GM21390 (cell line): ENCODE data around the gene PELI1.

Source experiments
- ATAC-seq: cut with Tn5 transposase; IDR thresholded peaks from one replicate; pipeline ENCODE4 v1.9.1; 2021; ENCODE audit not compliant: unreplicated experiment

Gene PELI1

GRCh38 chr2:64157792-64158191 lies 13.6 kb upstream of the PELI1 start:
- ATAC-seq, result no peak

GRCh38 chr2:64153811-64154210 lies 9.6 kb upstream of the PELI1 start:
- no peak for ATAC-seq

- no peak for ATAC-seq
Measured at GRCh38 chr2:64151476-64151875, 7.3 kb upstream of the PELI1 start.

- no peak for ATAC-seq
Measured at GRCh38 chr2:64145714-64146113, 1.5 kb upstream of the PELI1 start.

- no peak for ATAC-seq
Measured at GRCh38 chr2:64145119-64145518, 899 bp upstream of the PELI1 start.

- ATAC-seq, result peak; percentile 17
Measured at GRCh38 chr2:64143169-64144056, 807 bp downstream of the PELI1 start.

- ATAC-seq, result no peak
Measured at GRCh38 chr2:64142741-64143168, 1.5 kb downstream of the PELI1 start.

GRCh38 chr2:64141674-64142405 lies 2.4 kb downstream of the PELI1 start:
- no peak for ATAC-seq

- no peak for ATAC-seq
Measured at GRCh38 chr2:64140665-64141200, 3.5 kb downstream of the PELI1 start.

GRCh38 chr2:64139956-64140355 lies 4.3 kb downstream of the PELI1 start:
- no peak for ATAC-seq

- ATAC-seq, result no peak
Measured at GRCh38 chr2:64137996-64138395, 6.2 kb downstream of the PELI1 start.

GRCh38 chr2:64137567-64137966 lies 6.7 kb downstream of the PELI1 start:
- ATAC-seq, result no peak

GRCh38 chr2:64135421-64135820 lies 8.8 kb downstream of the PELI1 start:
- ATAC-seq, result no peak

GRCh38 chr2:64134813-64135212 lies 9.4 kb downstream of the PELI1 start:
- ATAC-seq, result no peak

GRCh38 chr2:64133828-64134227 lies 10.4 kb downstream of the PELI1 start:
- ATAC-seq, result no peak

- ATAC-seq, result no peak
Measured at GRCh38 chr2:64133354-64133753, 10.9 kb downstream of the PELI1 start.

- ATAC-seq, result no peak
Measured at GRCh38 chr2:64130333-64130732, 13.9 kb downstream of the PELI1 start.

GRCh38 chr2:64128943-64129391 lies 15.3 kb downstream of the PELI1 start:
- ATAC-seq, result no peak

- ATAC-seq, result no peak
Measured at GRCh38 chr2:64128406-64128805, 15.8 kb downstream of the PELI1 start.

GRCh38 chr2:64127119-64127518 lies 17.1 kb downstream of the PELI1 start:
- no peak for ATAC-seq

GRCh38 chr2:64126601-64127000 lies 17.6 kb downstream of the PELI1 start:
- no peak for ATAC-seq

GRCh38 chr2:64124571-64124970 lies 19.6 kb downstream of the PELI1 start:
- no peak for ATAC-seq
